ENCODE results near the gene TLN1.
A peak's percentile ranks its signal among the peaks of the same experiment; 100 is the strongest.

TLN1 gene

GRCh38 chr9:35705372-35705771 lies 26.6 kb downstream of the TLN1 start:
- no peak for DNase-seq

DNA sequence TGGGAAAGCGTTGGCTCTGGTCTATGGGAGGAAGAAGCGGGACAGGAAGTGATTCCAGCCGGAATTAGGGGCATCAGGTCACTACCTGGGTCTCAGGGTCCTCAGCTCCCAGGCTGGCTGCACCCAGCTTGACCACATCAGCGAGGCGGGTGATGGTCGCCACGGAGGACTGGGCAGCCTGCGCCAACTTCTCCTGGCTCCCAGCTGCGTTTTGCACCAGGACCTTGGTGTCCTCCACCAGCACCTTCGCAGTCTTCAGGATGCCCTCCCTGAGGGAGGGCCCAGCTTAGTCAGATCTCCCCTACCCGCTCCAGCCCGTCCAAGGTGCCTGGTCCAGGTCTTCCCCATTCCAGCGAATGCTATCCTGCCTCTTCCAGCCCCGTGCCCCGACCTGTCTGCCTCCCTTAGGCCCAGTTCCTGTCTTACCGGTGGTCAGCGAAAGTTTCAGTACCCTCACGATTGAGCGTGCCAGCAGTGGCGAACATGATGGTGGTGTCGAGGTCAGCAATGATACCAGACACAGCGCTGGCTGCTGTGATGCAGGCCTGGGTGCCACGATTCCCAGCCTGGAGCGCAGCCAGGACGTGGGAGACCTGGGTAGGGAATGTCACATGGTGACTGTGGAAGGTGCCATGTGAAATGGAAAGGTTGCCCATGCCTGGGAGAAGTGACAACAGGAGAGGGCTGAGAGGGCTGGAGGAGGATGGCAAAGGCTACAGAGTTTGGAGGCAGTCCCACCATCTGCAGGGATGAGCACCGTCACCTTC lies 27.9 kb downstream of the TLN1 start:
- DNase-seq = no peak

DNA sequence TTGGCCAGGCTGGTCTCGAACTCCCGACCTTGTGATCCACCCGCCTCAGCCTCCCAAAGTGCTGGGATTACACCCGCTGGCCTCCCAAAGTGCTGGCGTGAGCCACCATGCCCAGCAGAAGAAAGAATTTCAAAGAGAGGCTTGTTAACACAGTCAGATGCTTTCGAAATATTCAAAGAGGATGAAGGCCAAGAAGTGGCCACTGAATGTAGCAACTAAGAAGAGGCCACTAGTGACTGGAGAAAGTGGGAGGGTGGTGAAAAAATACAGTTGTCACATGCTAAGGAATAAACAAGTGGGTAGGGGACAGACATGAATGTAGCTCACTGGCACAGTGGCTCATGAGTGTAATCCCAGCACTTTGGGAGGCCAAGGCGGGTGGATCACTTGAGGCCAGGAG lies 29.3 kb downstream of the TLN1 start:
- DNase-seq = no peak

- no peak for DNase-seq
These were observed 31.1 kb downstream of the TLN1 start for GRCh38 chr9:35700942-35701341.

GRCh38 chr9:35700031-35700430 lies 32.0 kb downstream of the TLN1 start:
- no peak for DNase-seq

GRCh38 chr9:35698231-35698630 lies 33.8 kb downstream of the TLN1 start:
- DNase-seq = no peak

GRCh38 chr9:35697486-35697885 lies 34.5 kb downstream of the TLN1 start:
- DNase-seq = no peak

- DNase-seq = peak; percentile 70
These were observed 35.3 kb downstream of the TLN1 start for GRCh38 chr9:35696520-35697215.

DNA sequence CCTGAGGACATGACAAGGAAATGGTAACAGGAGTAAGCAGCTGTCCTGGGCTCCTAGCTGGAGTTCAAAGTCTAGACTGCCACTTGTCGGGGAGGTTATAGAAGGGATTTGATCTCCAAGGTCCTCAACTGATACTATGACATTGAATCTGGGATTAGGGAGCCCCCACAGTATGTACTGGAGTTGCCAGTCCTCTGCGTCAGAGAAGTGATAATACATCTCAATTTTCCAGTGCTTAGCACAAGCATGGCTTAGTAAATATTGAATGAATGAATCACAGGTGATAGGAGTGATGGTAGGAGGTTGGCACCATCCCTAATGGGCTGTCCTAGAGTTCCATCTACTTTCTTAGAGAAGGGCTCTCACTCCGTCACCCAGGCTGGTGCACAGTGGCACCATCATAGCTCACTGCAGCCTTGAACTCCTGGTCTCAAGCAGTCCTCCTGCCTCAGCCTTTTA lies 36.0 kb downstream of the TLN1 start:
- no peak for DNase-seq

GRCh38 chr9:35691757-35692301 lies 40.2 kb downstream of the TLN1 start:
- peak; percentile 21 for DNase-seq

- DNase-seq = peak; percentile 64
These were observed 40.7 kb downstream of the TLN1 start for GRCh38 chr9:35691334-35691650.

DNA sequence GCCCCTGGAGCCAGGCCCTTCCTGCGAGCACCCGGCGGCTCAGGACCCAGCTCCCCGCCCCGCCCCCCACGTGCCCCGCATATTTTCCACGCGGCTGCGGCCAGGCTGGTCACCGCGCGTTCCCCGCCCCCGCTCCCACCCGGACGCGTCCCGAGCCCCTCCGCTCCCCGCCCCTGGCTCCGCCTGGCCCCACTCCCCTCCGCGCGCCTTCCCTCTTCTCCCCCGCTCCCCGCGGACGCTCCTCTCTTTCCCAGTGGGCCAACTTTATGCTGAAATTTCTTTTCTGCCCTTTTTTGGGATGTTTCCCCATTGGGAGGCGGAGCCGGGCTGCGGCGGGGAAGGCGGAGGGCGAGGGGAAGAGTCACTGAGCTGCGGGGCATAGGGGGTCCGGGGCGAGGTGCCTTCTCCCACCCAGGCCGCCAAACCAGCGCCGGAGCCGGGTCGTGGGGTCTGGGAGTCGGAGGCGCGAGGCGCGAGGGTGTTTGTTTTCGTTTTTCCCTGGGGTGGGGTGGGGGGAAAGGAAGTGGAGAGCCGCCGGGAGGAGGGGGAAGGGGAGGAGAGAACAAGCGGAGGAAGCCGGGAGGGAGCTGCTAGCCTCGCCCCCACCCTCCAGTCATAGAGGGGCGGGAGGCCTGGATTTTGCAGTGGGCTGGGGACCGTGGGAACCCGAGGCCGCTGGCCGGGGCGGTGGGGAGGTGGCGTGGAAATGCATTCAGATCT lies 41.2 kb downstream of the TLN1 start:
- DNase-seq = peak; percentile 68

GRCh38 chr9:35690294-35690613 lies 41.7 kb downstream of the TLN1 start:
- peak; percentile 47 for DNase-seq

- peak; percentile 41 for DNase-seq
These were observed 42.3 kb downstream of the TLN1 start, which contains the start of gene TPM2 for GRCh38 chr9:35689542-35690293. TPM2 (minus strand) TSS chr9:35689925; CDS start chr9:35689817, 108 bp downstream.

- peak; percentile 32 for DNase-seq
These were observed 43.1 kb downstream of the TLN1 start for GRCh38 chr9:35688558-35689541.

- DNase-seq = no peak
These were observed 43.9 kb downstream of the TLN1 start for GRCh38 chr9:35687972-35688557.

GRCh38 chr9:35687306-35687705 lies 44.7 kb downstream of the TLN1 start:
- DNase-seq = no peak

DNA sequence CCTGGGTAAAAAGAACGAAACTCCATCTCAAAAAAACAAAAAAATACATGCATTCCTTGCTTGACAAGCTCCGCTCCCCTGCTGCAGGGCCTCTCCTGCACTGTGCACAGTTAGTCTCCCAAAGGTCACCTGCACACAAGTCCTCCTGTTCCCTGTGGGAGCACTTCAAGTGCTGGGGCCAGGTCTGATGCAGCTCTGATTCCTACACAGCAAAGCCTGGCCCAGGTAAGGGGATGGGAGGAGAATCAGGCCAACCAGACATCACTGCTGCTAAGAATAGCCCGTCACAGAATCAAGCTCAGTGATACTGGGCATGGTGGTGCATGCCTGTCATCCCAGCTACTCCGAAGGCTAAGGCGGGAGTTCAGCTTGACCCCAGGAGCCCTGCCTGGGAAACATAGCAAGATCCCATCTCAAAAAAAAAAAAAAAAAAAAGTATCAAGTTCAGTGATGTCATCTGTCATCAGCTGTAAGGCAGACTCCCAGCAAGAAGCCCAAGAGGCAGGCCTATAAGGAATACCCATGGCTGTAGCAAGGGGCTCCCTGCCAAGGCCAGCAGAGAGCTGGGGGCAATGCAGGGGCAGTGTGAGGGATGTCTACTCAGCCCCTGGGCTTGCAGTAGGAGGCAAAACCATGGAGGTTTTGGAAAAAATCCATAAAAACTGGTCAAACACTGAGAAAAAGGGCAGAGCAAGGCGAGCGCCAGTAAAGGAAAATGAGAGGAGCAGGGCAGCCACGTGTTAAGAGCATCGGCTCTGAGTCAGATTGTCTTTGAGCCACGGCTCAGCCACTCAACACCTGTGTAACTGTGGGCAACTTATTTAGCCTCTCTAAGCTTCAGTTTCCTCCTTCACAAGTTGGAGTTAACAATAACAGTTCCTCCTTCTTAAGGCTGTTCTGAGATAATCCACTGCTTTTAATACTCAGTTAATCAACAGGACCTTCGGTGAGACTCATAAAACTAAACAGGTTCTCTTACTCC lies 45.5 kb downstream of the TLN1 start:
- DNase-seq = no peak

- no peak for DNase-seq
These were observed 46.5 kb downstream of the TLN1 start for GRCh38 chr9:35685506-35685905.

DNA sequence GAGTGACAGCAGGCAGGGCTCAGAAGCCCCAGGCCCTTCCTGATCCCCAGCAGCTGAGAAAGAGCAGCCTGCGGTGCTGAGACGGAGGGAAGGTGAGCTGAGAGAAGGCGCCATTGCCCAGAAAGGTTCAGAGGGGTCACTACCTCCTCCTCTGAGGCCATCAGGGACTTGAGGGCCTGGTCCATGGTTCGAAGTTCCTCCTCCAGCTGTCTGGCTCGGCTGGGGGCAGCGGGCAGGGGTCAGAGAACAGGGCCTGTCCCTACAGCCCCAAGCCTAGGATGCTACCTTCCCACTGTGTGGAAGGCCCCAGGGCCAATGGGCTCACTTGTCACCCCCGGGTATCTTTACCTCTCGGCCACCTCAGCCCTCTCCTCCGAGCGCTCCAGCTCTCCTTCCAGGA lies 47.1 kb downstream of the TLN1 start:
- no peak for DNase-seq
